Cardiac fibroblast (primary cell): Measurements from ENCODE around the gene ALAS2.

Source experiments
- DNase-seq, 2 donors: peaks; one replicate each; pipeline versions ENCODE4 v3.0.0 to v3.0.0-alpha.2; 2010; ENCODE audit warnings: low read depth in 2 of 2
- H3K4me3 ChIP-seq, 2 donors: replicated peaks in 1 of 2; 1 replicate in 1 of 2; 2 replicates in 1 of 2; pipeline ENCODE4 v1.5.1; 2011; ENCODE audit warnings: low read depth in 2 of 2, low read length in 2 of 2, mild to moderate bottlenecking in 2 of 2, moderate library complexity in 1 of 2
- CTCF ChIP-seq: IDR thresholded peaks from one replicate; pipeline ENCODE4 v1.5.1; 2011; ENCODE audit warnings: low read depth, mild to moderate bottlenecking, low read length, inconsistent platforms

The ALAS2 gene

GRCh38 chrX:55026143-55026542 lies 4.6 kb downstream of the ALAS2 start:
- no peak for TF ChIP-seq CTCF
- DNase-seq, result peak; percentile 4 to 18
- no peak overlapping the region for H3K4me3 ChIP-seq

- TF ChIP-seq CTCF, result no peak
- DNase-seq, result no peak
- H3K4me3 ChIP-seq, result no peak overlapping the region
Measured at GRCh38 chrX:55014897-55015299, 15.9 kb downstream of the ALAS2 start.

- H3K4me3 ChIP-seq, result no peak overlapping the region
- peak; percentile 22 for TF ChIP-seq CTCF
- DNase-seq, result peak in 1 of 2 donors; percentile 8
Measured at GRCh38 chrX:55011294-55011693, 19.5 kb downstream of the ALAS2 start.

GRCh38 chrX:55008571-55009358 lies 22.0 kb downstream of the ALAS2 start:
- H3K4me3 ChIP-seq, result no peak overlapping the region
- peak in 1 of 2 donors; percentile 15 for DNase-seq
- no peak for TF ChIP-seq CTCF

- no peak for TF ChIP-seq CTCF
- DNase-seq, result peak; percentile 67 to 70
- H3K4me3 ChIP-seq, result no peak overlapping the region
Measured at GRCh38 chrX:55007656-55008055, 23.1 kb downstream of the ALAS2 start.

GRCh38 chrX:55006827-55007621 lies 23.8 kb downstream of the ALAS2 start:
- TF ChIP-seq CTCF, result no peak
- H3K4me3 ChIP-seq, result no peak overlapping the region
- DNase-seq, result no peak
